HepG2 (cell line): Measurements from ENCODE around the gene ADAM20. TPM values are rescaled to one million over a fixed set of nuclear protein-coding genes. Genes with fewer than 3 reads are reported as not detected.

Experiments
- ASH2L ChIP-seq: fragments of 300-600, 200-600 bp; sonication (generic); IDR thresholded peaks from 2 replicates; pipeline ENCODE4 v1.7.0; 2017; ENCODE audit warnings: low read depth, mild to moderate bottlenecking, moderate library complexity, mixed read lengths, low read length; ENCODE audit not compliant: insufficient read length
- HES4 ChIP-seq: sonication (generic); formaldehyde crosslinking; IDR thresholded peaks from 2 replicates; pipeline ENCODE4 v1.9.0; 2021; ENCODE audit warnings: mild to moderate bottlenecking, missing genetic modification reagents, borderline replicate concordance
- KDM6A ChIP-seq: IDR thresholded peaks from 2 replicates; pipeline ENCODE4 v1.6.1; 2016; ENCODE audit warnings: low read depth
- SNRNP70 ChIP-seq: fragments of 200-400 bp; formaldehyde crosslinking; IDR thresholded peaks from 2 replicates; pipeline ENCODE4 v1.6.1; 2017; ENCODE audit warnings: mild to moderate bottlenecking, low read depth, low read length, moderate library complexity
- THRA ChIP-seq: sonication (generic); formaldehyde crosslinking; IDR thresholded peaks from 2 replicates; pipeline ENCODE4 v1.4.0; 2020; ENCODE audit warnings: missing genetic modification reagents, borderline replicate concordance
- polyA plus RNA-seq, 8 experiments: library from polyadenylated mRNA; depleted of rRNA in 3 of 8; stranded (reverse) in 7 of 8; unstranded in 1 of 8; fragments of >200 nt; fragmentation: Illumina TruSeq in 4 of 8; extraction: Trizol in 4 of 8; gene quantifications; 2 replicates each; pipeline versions ENCODE4 v1.2.1 to v1.2.3, GENCODE V29; 2011 to 2016; ENCODE audit warnings: low read depth in 4 of 8, missing spikeins in 1 of 8, mixed read lengths in 1 of 8; ENCODE audit not compliant: insufficient read depth in 1 of 8
- small RNA-seq, 3 experiments: library from RNA; depleted of rRNA; stranded (forward); fragments of <200 nt; gene quantifications; one replicate each; pipeline ENCODE3, GENCODE V24; 2012; ENCODE audit warnings: low read depth in 2 of 3, low replicate concordance in 1 of 3; ENCODE audit not compliant: insufficient read length in 3 of 3, insufficient read depth in 2 of 3
- total RNA-seq, 5 experiments: library from RNA; depleted of rRNA; stranded (reverse); fragments of >200 nt; fragmentation: Illumina TruSeq; extraction: Trizol; gene quantifications; 2 replicates each; pipeline ENCODE4 v1.2.3, GENCODE V29; 2016; ENCODE audit warnings: low read depth in 1 of 5

Gene ADAM20
- total and polyA plus RNA-seq, 2 of the 13 experiments (the other 11 are each of a cell fraction or from before 2014, with no cell fraction given) = 0.09 to 0.18 TPM

- TF ChIP-seq THRA (no peak), SNRNP70 (no peak), ASH2L (no peak), HES4 (CRISPR knock-in tag) (no peak), KDM6A (CRISPR knock-in tag) (no peak)
- TF ChIP-seq, all 625 proteins: peak for 0
These were observed 61.0 kb downstream of the ADAM20 start (continued) for GRCh38 chr14:70473825-70474224.

Small RNAs within 50 kb of the gene (small RNA-seq; reads per million reads assigned to genes)
- 0 reads per million in 3 experiments for gene RNU6-659P

Other genes with a start within 250 kb of the ADAM20 start
- gene COX16, start 175.3 kb downstream of the ADAM20 start, total RNA-seq (2016; rRNA removed; fragmentation: Illumina TruSeq; extraction: Trizol) = 71.0 and 88.1 TPM in 2 replicates
- 12.3 and 13.5 TPM in 2 replicates for gene COX16, start 175.3 kb downstream of the ADAM20 start, polyA plus RNA-seq (2011; rRNA removed)
- 28.6 and 43.9 TPM in 2 replicates for gene SYNJ2BP, start 117.9 kb downstream of the ADAM20 start, total RNA-seq (2016; rRNA removed; fragmentation: Illumina TruSeq; extraction: Trizol)
- 17.0 and 18.1 TPM in 2 replicates for gene SYNJ2BP, start 117.9 kb downstream of the ADAM20 start, polyA plus RNA-seq (2011; rRNA removed)
- 0.07 TPM in 1 of 2 replicates, not detected in the other for gene ADAM21, start 82.8 kb downstream of the ADAM20 start, total RNA-seq (2016; rRNA removed; fragmentation: Illumina TruSeq; extraction: Trizol)
- gene ADAM21, start 82.8 kb downstream of the ADAM20 start, polyA plus RNA-seq (2011; rRNA removed) = 0.03 and 0.07 TPM in 2 replicates
- gene MED6, start 65.7 kb upstream of the ADAM20 start, total RNA-seq (2016; rRNA removed; fragmentation: Illumina TruSeq; extraction: Trizol) = 47.8 and 64.0 TPM in 2 replicates
- 38.1 and 44.8 TPM in 2 replicates for gene MED6, start 65.7 kb upstream of the ADAM20 start, polyA plus RNA-seq (2011; rRNA removed)
- gene TTC9, start 106.9 kb upstream of the ADAM20 start, total RNA-seq (2016; rRNA removed; fragmentation: Illumina TruSeq; extraction: Trizol) = 0.13 and 0.14 TPM in 2 replicates
- gene TTC9, start 106.9 kb upstream of the ADAM20 start, polyA plus RNA-seq (2011; rRNA removed) = 0.30 and 0.46 TPM in 2 replicates